ENCODE data around the gene SDK2. TPM values are rescaled to one million over a fixed set of nuclear protein-coding genes. Genes with fewer than 3 reads are reported as not detected.

SDK2 gene
- total RNA-seq, 1 donor: under 0.01 TPM

DNA sequence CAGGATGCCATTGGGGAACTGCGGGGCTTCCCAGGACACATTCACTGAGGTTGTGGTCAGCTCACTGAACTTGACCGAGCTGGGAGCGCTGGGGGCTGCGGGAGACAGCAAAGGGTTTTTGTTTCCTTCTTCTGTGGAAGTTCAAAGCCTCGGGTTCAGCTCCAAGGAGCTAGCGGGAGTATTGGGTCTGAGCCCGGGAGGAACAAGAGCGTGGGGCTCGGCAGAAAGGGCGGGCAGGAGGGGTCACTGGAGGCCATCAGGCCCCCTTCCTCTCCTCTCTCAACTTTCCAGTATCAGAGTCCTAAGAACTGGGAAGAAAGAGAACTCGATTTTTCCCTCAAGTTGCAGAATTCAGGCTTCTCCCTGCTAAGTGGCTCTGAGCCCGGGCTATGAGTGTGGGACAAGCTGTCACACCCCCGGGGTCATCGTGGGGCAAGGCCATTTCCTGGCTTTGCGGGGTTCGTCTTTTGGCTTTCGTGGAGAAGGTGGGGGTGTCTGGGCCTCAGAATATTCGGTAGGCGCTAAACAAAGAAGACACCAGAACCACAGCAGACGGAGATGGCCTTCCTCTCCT is 278.9 kb downstream of the SDK2 start:
- Histone ChIP-seq H2AFZ (ENCODE audit: low read length) (peak overlapping the region; percentile 69), H3K27ac (ENCODE audit: low read depth, low read length) (no peak overlapping the region), H3K9me3 (ENCODE audit: low read depth, low read length) (no peaks in the 10 kb centered on the region), H4K20me1 (ENCODE audit: insufficient read depth, low read length) (no peaks in the 10 kb centered on the region), H3K27me3 (ENCODE audit: insufficient read depth, low read length) (peaks cover 3% of the 10 kb centered on the region), H3K4me3 (ENCODE audit: insufficient read depth, low read length) (peak overlapping the region; percentile 26), H3K79me2 (ENCODE audit: insufficient read depth, low read length) (no peaks in the 10 kb centered on the region), H3K4me1 (ENCODE audit: insufficient read depth, low read length) (peaks cover 11% of the 10 kb centered on the region), H3K36me3 (ENCODE audit: insufficient read depth, low read length) (no peaks in the 10 kb centered on the region), H3K4me2 (ENCODE audit: insufficient read depth, low read length) (peak overlapping the region; percentile 60)
- no peak for DNase-seq (ENCODE audit: insufficient read length, low spot score, missing footprints)
- TF ChIP-seq CTCF (IDR thresholded peaks at IDR 0.05; ENCODE audit: extremely low read depth, low read depth, low read length): no peak

- no peaks in the 10 kb centered on the region for H3K79me2 ChIP-seq (ENCODE audit: insufficient read depth, low read length)
- H3K4me3 ChIP-seq (ENCODE audit: insufficient read depth, low read length): no peak overlapping the region
- no peaks in the 10 kb centered on the region for H3K9me3 ChIP-seq (ENCODE audit: low read depth, low read length)
- TF ChIP-seq CTCF (IDR thresholded peaks at IDR 0.05; ENCODE audit: extremely low read depth, low read depth, low read length): no peak
- H3K4me1 ChIP-seq (ENCODE audit: insufficient read depth, low read length): peaks cover 11% of the 10 kb centered on the region
- H2AFZ ChIP-seq (ENCODE audit: low read length): no peak overlapping the region
- H4K20me1 ChIP-seq (ENCODE audit: insufficient read depth, low read length): no peaks in the 10 kb centered on the region
- H3K4me2 ChIP-seq (ENCODE audit: insufficient read depth, low read length): no peak overlapping the region
- H3K27me3 ChIP-seq (ENCODE audit: insufficient read depth, low read length): peaks cover 3% of the 10 kb centered on the region
- no peaks in the 10 kb centered on the region for H3K36me3 ChIP-seq (ENCODE audit: insufficient read depth, low read length)
- H3K27ac ChIP-seq (ENCODE audit: low read depth, low read length): no peak overlapping the region
- peak; percentile 56 for DNase-seq (ENCODE audit: insufficient read length, low spot score, missing footprints)
Measured at GRCh38 chr17:73364155-73364522, 280.1 kb downstream of the SDK2 start.

GRCh38 chr17:73363442-73364154 is 280.6 kb downstream of the SDK2 start:
- Histone ChIP-seq H3K79me2 (ENCODE audit: insufficient read depth, low read length) (no peaks in the 10 kb centered on the region), H4K20me1 (ENCODE audit: insufficient read depth, low read length) (no peaks in the 10 kb centered on the region), H2AFZ (ENCODE audit: low read length) (no peak overlapping the region), H3K27ac (ENCODE audit: low read depth, low read length) (no peak overlapping the region), H3K4me1 (ENCODE audit: insufficient read depth, low read length) (peaks cover 11% of the 10 kb centered on the region), H3K27me3 (ENCODE audit: insufficient read depth, low read length) (peaks cover 5% of the 10 kb centered on the region), H3K9me3 (ENCODE audit: low read depth, low read length) (no peaks in the 10 kb centered on the region), H3K36me3 (ENCODE audit: insufficient read depth, low read length) (no peaks in the 10 kb centered on the region), H3K4me2 (ENCODE audit: insufficient read depth, low read length) (no peak overlapping the region), H3K4me3 (ENCODE audit: insufficient read depth, low read length) (no peak overlapping the region)
- peak; percentile 45 for DNase-seq (ENCODE audit: insufficient read length, low spot score, missing footprints)
- no peak for TF ChIP-seq CTCF (IDR thresholded peaks at IDR 0.05; ENCODE audit: extremely low read depth, low read depth, low read length)

- no peaks in the 10 kb centered on the region for H3K36me3 ChIP-seq (ENCODE audit: insufficient read depth, low read length)
- H3K4me2 ChIP-seq (ENCODE audit: insufficient read depth, low read length): no peak overlapping the region
- no peaks in the 10 kb centered on the region for H4K20me1 ChIP-seq (ENCODE audit: insufficient read depth, low read length)
- peak; percentile 44 for DNase-seq (ENCODE audit: insufficient read length, low spot score, missing footprints)
- no peak overlapping the region for H2AFZ ChIP-seq (ENCODE audit: low read length)
- H3K9me3 ChIP-seq (ENCODE audit: low read depth, low read length): no peaks in the 10 kb centered on the region
- H3K4me3 ChIP-seq (ENCODE audit: insufficient read depth, low read length): no peak overlapping the region
- peaks cover 11% of the 10 kb centered on the region for H3K4me1 ChIP-seq (ENCODE audit: insufficient read depth, low read length)
- peaks cover 6% of the 10 kb centered on the region for H3K27me3 ChIP-seq (ENCODE audit: insufficient read depth, low read length)
- H3K27ac ChIP-seq (ENCODE audit: low read depth, low read length): no peak overlapping the region
- TF ChIP-seq CTCF (IDR thresholded peaks at IDR 0.05; ENCODE audit: extremely low read depth, low read depth, low read length): no peak
- no peaks in the 10 kb centered on the region for H3K79me2 ChIP-seq (ENCODE audit: insufficient read depth, low read length)
Measured at GRCh38 chr17:73362697-73363096, 281.5 kb downstream of the SDK2 start.
